Endothelial cell (in vitro differentiated cells): ENCODE measurements around the gene NAA10. TPM values are rescaled to one million over a fixed set of nuclear protein-coding genes. Genes with fewer than 3 reads are reported as not detected.

Source experiments
- DNase-seq: peaks from one replicate; pipeline ENCODE4 v3.0.0; 2021; ENCODE audit warnings: low spot score
- H3K27ac Mint-ChIP-seq: one replicate; pipeline ENCODE4 v1.8.0; 2021; ENCODE audit warnings: mixed read lengths, inconsistent platforms; ENCODE audit not compliant: unreplicated experiment
- H3K27me3 Mint-ChIP-seq: one replicate; pipeline ENCODE4 v1.8.0; 2021; ENCODE audit warnings: mild to moderate bottlenecking, moderate library complexity, mixed read lengths, inconsistent platforms; ENCODE audit not compliant: unreplicated experiment
- H3K36me3 Mint-ChIP-seq: one replicate; pipeline ENCODE4 v1.8.0; 2021; ENCODE audit warnings: mild to moderate bottlenecking, low read depth, mixed read lengths, inconsistent platforms; ENCODE audit not compliant: unreplicated experiment
- H3K4me1 Mint-ChIP-seq: one replicate; pipeline ENCODE4 v1.8.0; 2021; ENCODE audit warnings: mild to moderate bottlenecking, mixed read lengths, inconsistent platforms; ENCODE audit not compliant: unreplicated experiment
- H3K4me3 Mint-ChIP-seq: one replicate; pipeline ENCODE4 v1.8.0; 2021; ENCODE audit warnings: mild to moderate bottlenecking, mixed read lengths, inconsistent platforms; ENCODE audit not compliant: unreplicated experiment
- H3K9me3 Mint-ChIP-seq: one replicate; pipeline ENCODE4 v1.8.0; 2021; ENCODE audit warnings: mixed read lengths, inconsistent platforms; ENCODE audit not compliant: unreplicated experiment
- total RNA-seq: library from RNA; stranded (reverse); fragmentation: NEBNext Ultra II Directional; extraction: Animal tissue kit (Norgen Biotek cat#: 25700); gene quantifications from one replicate; pipeline ENCODE4 v1.2.1, GENCODE V29; 2021; ENCODE audit not compliant: unreplicated experiment
- TF ChIP-seq, protein P1 (sequence below): fragments of 200-600 bp; sonication (generic); IDR thresholded peaks from one replicate; pipeline ENCODE4 v1.5.0; 2021; ENCODE audit warnings: antibody characterized with exemption; ENCODE audit not compliant: unreplicated experiment

NAA10 gene
- total RNA-seq, 1 donor from 2014 or later = 85.5 TPM

DNA sequence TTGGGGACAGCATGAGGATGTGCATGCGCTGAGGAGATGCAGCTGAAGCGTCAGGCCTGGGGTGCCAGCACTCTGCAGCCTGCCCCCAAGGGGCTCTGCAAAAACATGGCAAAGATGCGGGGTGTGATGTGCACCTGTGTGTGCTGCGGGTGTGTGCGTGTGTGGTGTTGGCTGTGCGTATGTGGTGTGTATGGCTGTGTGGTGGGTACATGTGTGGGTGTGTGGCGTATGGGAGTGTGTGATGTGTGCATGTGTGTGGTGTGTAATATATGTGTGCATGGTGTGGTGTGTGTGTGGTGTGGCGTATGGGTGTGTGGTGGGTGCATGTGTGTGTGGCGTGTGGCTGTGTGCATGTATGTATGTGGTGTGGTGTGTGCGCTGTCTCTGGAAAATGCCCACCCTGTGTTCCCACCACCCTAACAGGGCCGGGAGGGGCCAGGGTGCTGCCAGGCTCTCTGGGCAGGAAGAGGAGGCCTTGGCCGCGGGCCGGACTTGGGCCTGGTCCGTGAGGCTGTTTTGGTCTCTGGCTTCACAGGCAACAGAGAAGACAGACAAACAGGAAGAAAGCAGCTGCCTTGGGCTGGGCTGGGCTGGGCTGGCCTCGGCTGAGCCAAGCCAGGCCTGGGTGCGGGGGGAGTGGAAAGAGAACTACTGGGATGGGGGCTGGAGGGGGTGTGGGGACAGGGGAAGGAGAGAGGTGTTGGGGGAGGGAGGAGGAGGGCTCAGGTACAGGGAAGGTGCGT lies 31.4 kb downstream of the NAA10 start:
- H3K27me3 Mint-ChIP-seq = peaks cover 8% of the 10 kb centered on the region

DNA sequence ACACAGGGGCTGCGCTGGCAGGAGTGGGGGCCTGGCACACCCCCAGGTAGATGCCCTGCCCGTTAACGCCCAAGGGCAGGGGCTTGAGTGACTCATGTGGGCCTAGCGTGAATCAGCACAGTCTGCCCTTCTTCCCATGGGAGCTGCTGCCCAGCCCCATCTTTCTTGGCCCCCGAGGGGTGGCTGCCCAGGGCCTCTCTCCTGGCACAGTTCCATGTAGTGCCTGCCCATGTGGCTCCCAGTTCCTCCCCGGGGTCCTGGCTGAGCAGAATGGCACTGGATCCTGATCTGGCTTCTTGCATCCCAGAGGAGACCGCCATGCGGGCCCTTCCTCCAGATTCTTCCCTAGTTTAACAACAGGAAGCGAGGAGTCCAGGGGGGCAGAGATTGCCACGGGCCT lies 32.5 kb downstream of the NAA10 start:
- DNase-seq = no peak
- Mint-ChIP-seq H3K27ac (no peak overlapping the region), H3K36me3 (no peaks in the 10 kb centered on the region), H3K9me3 (no peaks in the 10 kb centered on the region), H3K4me3 (no peak overlapping the region), H3K27me3 (peaks cover 8% of the 10 kb centered on the region), H3K4me1 (peaks cover 27% of the 10 kb centered on the region)
- TF ChIP-seq, protein P1, sequence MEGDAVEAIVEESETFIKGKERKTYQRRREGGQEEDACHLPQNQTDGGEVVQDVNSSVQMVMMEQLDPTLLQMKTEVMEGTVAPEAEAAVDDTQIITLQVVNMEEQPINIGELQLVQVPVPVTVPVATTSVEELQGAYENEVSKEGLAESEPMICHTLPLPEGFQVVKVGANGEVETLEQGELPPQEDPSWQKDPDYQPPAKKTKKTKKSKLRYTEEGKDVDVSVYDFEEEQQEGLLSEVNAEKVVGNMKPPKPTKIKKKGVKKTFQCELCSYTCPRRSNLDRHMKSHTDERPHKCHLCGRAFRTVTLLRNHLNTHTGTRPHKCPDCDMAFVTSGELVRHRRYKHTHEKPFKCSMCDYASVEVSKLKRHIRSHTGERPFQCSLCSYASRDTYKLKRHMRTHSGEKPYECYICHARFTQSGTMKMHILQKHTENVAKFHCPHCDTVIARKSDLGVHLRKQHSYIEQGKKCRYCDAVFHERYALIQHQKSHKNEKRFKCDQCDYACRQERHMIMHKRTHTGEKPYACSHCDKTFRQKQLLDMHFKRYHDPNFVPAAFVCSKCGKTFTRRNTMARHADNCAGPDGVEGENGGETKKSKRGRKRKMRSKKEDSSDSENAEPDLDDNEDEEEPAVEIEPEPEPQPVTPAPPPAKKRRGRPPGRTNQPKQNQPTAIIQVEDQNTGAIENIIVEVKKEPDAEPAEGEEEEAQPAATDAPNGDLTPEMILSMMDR = no peak

More for the DNA sequence above, 31.4 kb downstream of the NAA10 start:
- peak overlapping the region; percentile 70 for H3K27ac Mint-ChIP-seq
- TF ChIP-seq, protein P1 = no peak
- no peak overlapping the region for H3K4me3 Mint-ChIP-seq
- H3K9me3 Mint-ChIP-seq = no peaks in the 10 kb centered on the region
- DNase-seq = no peak
- H3K4me1 Mint-ChIP-seq = peaks cover 27% of the 10 kb centered on the region
- H3K36me3 Mint-ChIP-seq = no peaks in the 10 kb centered on the region

DNA sequence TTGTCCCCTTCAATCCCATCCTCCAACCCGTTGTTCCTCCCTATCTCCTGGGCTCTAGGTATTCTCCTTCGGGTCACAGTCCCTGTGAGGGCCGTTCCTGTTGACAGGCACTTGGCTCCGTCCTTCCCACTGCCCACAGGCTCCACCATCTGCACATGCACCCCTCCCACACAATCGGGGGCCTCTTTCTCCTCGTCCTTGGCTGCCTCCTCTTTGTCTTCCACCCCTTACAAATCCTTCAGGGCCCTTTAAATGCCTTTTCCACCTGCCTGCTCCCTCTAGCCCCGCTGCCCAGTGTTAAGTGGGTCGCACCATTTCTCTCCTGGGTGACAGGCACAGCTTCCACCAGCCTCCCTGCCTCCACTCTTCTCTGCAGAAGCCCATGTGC lies 33.1 kb downstream of the NAA10 start:
- Mint-ChIP-seq H3K4me3 (no peak overlapping the region), H3K27ac (no peak overlapping the region), H3K27me3 (peaks cover 8% of the 10 kb centered on the region), H3K4me1 (peaks cover 27% of the 10 kb centered on the region), H3K36me3 (no peaks in the 10 kb centered on the region), H3K9me3 (no peaks in the 10 kb centered on the region)
- TF ChIP-seq, protein P1 = no peak
- no peak for DNase-seq

GRCh38 chrX:153900831-153901752 lies 33.7 kb downstream of the NAA10 start:
- Mint-ChIP-seq H3K36me3 (no peaks in the 10 kb centered on the region), H3K4me3 (peak overlapping the region; percentile 73), H3K27me3 (peaks cover 8% of the 10 kb centered on the region), H3K27ac (peak overlapping the region; percentile 70), H3K9me3 (no peaks in the 10 kb centered on the region), H3K4me1 (peaks cover 27% of the 10 kb centered on the region)
- TF ChIP-seq, protein P1 = no peak
- DNase-seq = no peak
